ENCODE measurements around the gene OR5C1.

- TF ChIP-seq GATA2 (IDR thresholded peaks at IDR 0.05; ENCODE audit: low read depth, low read length) (no peak), GATA3 (IDR thresholded peaks at IDR 0.05; ENCODE audit: low read depth, low read length) (no peak)
Observed at GRCh38 chr9:122822056-122822455, 33.3 kb downstream of the OR5C1 start.

Data from SH-SY5Y (cell line).